GM23248 (cell line): ENCODE measurements around the gene RNF144B. TPM values are rescaled to one million over a fixed set of nuclear protein-coding genes. Genes with fewer than 3 reads are reported as not detected.

Experiments used
- DNase-seq: peaks from one replicate; pipeline ENCODE4 v3.0.0-alpha.2; 2015
- H2AFZ ChIP-seq: fragments of 200-600 bp; sonication (generic); 2 replicates; pipeline ENCODE4 v1.6.1; 2016; ENCODE audit warnings: antibody characterized with exemption
- H3F3A ChIP-seq: fragments of 200-600 bp; sonication (generic); 2 replicates; pipeline ENCODE4 v1.6.1; 2016; ENCODE audit warnings: mild to moderate bottlenecking, antibody characterized with exemption, mixed run types; ENCODE audit not compliant: insufficient read depth
- H3K27ac ChIP-seq: fragments of 200-600 bp; sonication (generic); 2 replicates; pipeline ENCODE4 v1.5.1; 2016; ENCODE audit warnings: mild to moderate bottlenecking
- H3K27me3 ChIP-seq: fragments of 200-600 bp; sonication (generic); replicated peaks from 2 replicates; pipeline ENCODE4 v1.6.1; 2016; ENCODE audit warnings: mild to moderate bottlenecking; ENCODE audit not compliant: insufficient read depth
- H3K36me3 ChIP-seq: fragments of 200-600 bp; sonication (generic); 2 replicates; pipeline ENCODE4 v1.6.1; 2016; ENCODE audit warnings: low read depth, mild to moderate bottlenecking
- H3K4me1 ChIP-seq: fragments of 200-600 bp; sonication (generic); 2 replicates; pipeline ENCODE4 v1.6.1; 2016; ENCODE audit warnings: mild to moderate bottlenecking; ENCODE audit not compliant: insufficient read depth
- H3K4me2 ChIP-seq: fragments of 200-600 bp; sonication (generic); one replicate; pipeline ENCODE4 v1.6.1; 2016; ENCODE audit warnings: mild to moderate bottlenecking; ENCODE audit not compliant: unreplicated experiment
- H3K4me3 ChIP-seq: fragments of 200-600 bp; sonication (generic); 2 replicates; pipeline ENCODE4 v1.5.1; 2016; ENCODE audit warnings: mild to moderate bottlenecking
- H3K79me2 ChIP-seq: fragments of 200-600 bp; sonication (generic); 2 replicates; pipeline ENCODE4 v1.6.1; 2016; ENCODE audit warnings: mild to moderate bottlenecking; ENCODE audit not compliant: insufficient read depth
- H3K9ac ChIP-seq: fragments of 200-600 bp; sonication (generic); 2 replicates; pipeline ENCODE4 v1.6.1; 2016; ENCODE audit warnings: mild to moderate bottlenecking
- H3K9me2 ChIP-seq: fragments of 200-600 bp; sonication (generic); 2 replicates; pipeline ENCODE4 v1.6.1; 2016; ENCODE audit warnings: mixed run types, mild to moderate bottlenecking, moderate library complexity; ENCODE audit not compliant: insufficient read depth
- H3K9me3 ChIP-seq: fragments of 200-600 bp; sonication (generic); one replicate; pipeline ENCODE4 v1.6.1; 2017; ENCODE audit warnings: low read depth
- H4K20me1 ChIP-seq: fragments of 200-600 bp; sonication (generic); 2 replicates; pipeline ENCODE4 v1.6.0; 2016; ENCODE audit not compliant: insufficient read depth
- EZH2 ChIP-seq: fragments of 200-600 bp; sonication (generic); IDR thresholded peaks from 2 replicates; pipeline ENCODE4 v1.6.1; 2018; ENCODE audit warnings: antibody characterized with exemption, mild to moderate bottlenecking; ENCODE audit not compliant: insufficient read depth, poor library complexity, severe bottlenecking
- EZH2phosphoT487 ChIP-seq: fragments of 200-600 bp; sonication (generic); IDR thresholded peaks from 2 replicates; pipeline ENCODE4 v1.6.1; 2018; ENCODE audit warnings: antibody characterized with exemption, moderate library complexity, mild to moderate bottlenecking, low read depth; ENCODE audit not compliant: insufficient read depth
- WGBS, 2 experiments: methylation state at CpG; one replicate each; pipeline ENCODE4 v1.1.6; 2015 to 2017; ENCODE audit warnings: low lambda C conversion rate in 2 of 2, low coverage in 1 of 2; ENCODE audit errors: missing lambda C conversion rate in 2 of 2; 5-methylcytosine and 5-hydroxymethylcytosine counted together
- in situ Hi-C: fragments of 300-500 bp; cut with MboI; formaldehyde crosslinking; loops from 2 replicates; pipeline ENCODE4 v1.15.0; 2020
- polyA plus RNA-seq: library from polyadenylated mRNA; unstranded; fragments of >200 nt; fragmentation: Nextera tagmentation; extraction: Ambion mirVana; gene quantifications from 2 replicates; pipeline ENCODE4 v1.2.1, GENCODE V29; 2016
- total RNA-seq: library from RNA; depleted of rRNA; stranded (reverse); fragments of >200 nt; shearing (Covaris generic); gene quantifications from 2 replicates; pipeline ENCODE4 v1.2.3, GENCODE V29; 2014; rRNA removed

The RNF144B gene
- 3.5 and 3.7 TPM in 2 replicates for total RNA-seq
- 2.6 and 2.7 TPM in 2 replicates for polyA plus RNA-seq

GRCh38 chr6:18387061-18387721 is at the start of gene RNF144B:
Gene RNF144B (plus strand): TSS chr6:18387350. CDS start chr6:18399535, 12,185 bp downstream.
- no peak for TF ChIP-seq EZH2
- TF ChIP-seq EZH2phosphoT487 = no peak
- in situ Hi-C loops = no loop called here
- DNase-seq = peak; percentile 83

GRCh38 chr6:18339599-18339998 is 47.6 kb upstream of the RNF144B start:
- 33 to 48% methylated on average over 1 of the region's 1 CpG for WGBS, 2 experiments
- H3K79me2 ChIP-seq = no peaks in the 10 kb centered on the region
- H3K9me2 ChIP-seq = no peaks in the 10 kb centered on the region
- TF ChIP-seq EZH2 = no peak
- H4K20me1 ChIP-seq = no peaks in the 10 kb centered on the region
- H3K9ac ChIP-seq = no peak overlapping the region
- H3K4me3 ChIP-seq = no peak overlapping the region
- in situ Hi-C loops = loop anchor here (5.0 kb wide), 1 partner anchor 163 kb away; no protein-coding TSS in a partner anchor
- no peak overlapping the region for H3K4me2 ChIP-seq
- no peak for DNase-seq
- no peak overlapping the region for H2AFZ ChIP-seq
- no peaks in the 10 kb centered on the region for H3K36me3 ChIP-seq
- no peaks in the 10 kb centered on the region for H3K9me3 ChIP-seq
- no peaks in the 10 kb centered on the region for H3K27me3 ChIP-seq
- H3K4me1 ChIP-seq = no peaks in the 10 kb centered on the region
- no peak overlapping the region for H3K27ac ChIP-seq
- no peaks in the 10 kb centered on the region for H3F3A ChIP-seq

More at GRCh38 chr6:18387061-18387721, at the start of gene RNF144B:
- no peaks in the 10 kb centered on the region for H3K27me3 ChIP-seq
- no peaks in the 10 kb centered on the region for H3K9me3 ChIP-seq
- H3K27ac ChIP-seq = no peak within 1 kb of the TSS
- peak within 1 kb of the TSS; percentile 98 for H3K4me2 ChIP-seq
- peak within 1 kb of the TSS; percentile 57 for H3K9ac ChIP-seq
- H3F3A ChIP-seq = peaks cover 25% of the 10 kb centered on the region
- H3K9me2 ChIP-seq = no peaks in the 10 kb centered on the region
- H3K4me1 ChIP-seq = peaks cover 31% of the 10 kb centered on the region
- peak within 1 kb of the TSS; percentile 85 for H3K4me3 ChIP-seq
- H3K79me2 ChIP-seq = no peaks in the 10 kb centered on the region
- no peaks in the 10 kb centered on the region for H4K20me1 ChIP-seq
- 2 to 3% methylated on average over 40 of the region's 40 CpGs for WGBS, 2 experiments
- H2AFZ ChIP-seq = peak within 1 kb of the TSS; percentile 86
- H3K36me3 ChIP-seq = no peaks in the 10 kb centered on the region

GRCh38 chr6:18340781-18341551 is 46.2 kb upstream of the RNF144B start:
- in situ Hi-C loops = no loop called here
- H4K20me1 ChIP-seq = no peaks in the 10 kb centered on the region
- H3F3A ChIP-seq = no peaks in the 10 kb centered on the region
- H3K9me3 ChIP-seq = no peaks in the 10 kb centered on the region
- WGBS, 2 experiments = 88 to 89% methylated on average over 7 of the region's 7 CpGs
- no peaks in the 10 kb centered on the region for H3K4me1 ChIP-seq
- no peak overlapping the region for H3K4me3 ChIP-seq
- H3K27me3 ChIP-seq = no peaks in the 10 kb centered on the region
- H3K9me2 ChIP-seq = no peaks in the 10 kb centered on the region
- no peaks in the 10 kb centered on the region for H3K79me2 ChIP-seq
- H3K4me2 ChIP-seq = no peak overlapping the region
- H3K36me3 ChIP-seq = no peaks in the 10 kb centered on the region
- no peak overlapping the region for H3K27ac ChIP-seq
- TF ChIP-seq EZH2phosphoT487 (no peak), EZH2 (no peak)
- no peak for DNase-seq
- H2AFZ ChIP-seq = no peak overlapping the region
- no peak overlapping the region for H3K9ac ChIP-seq

- Histone ChIP-seq H3K9me2 (no peaks in the 10 kb centered on the region), H3K9me3 (no peaks in the 10 kb centered on the region), H2AFZ (no peak overlapping the region), H3K79me2 (no peaks in the 10 kb centered on the region), H3K4me1 (no peaks in the 10 kb centered on the region), H3K36me3 (no peaks in the 10 kb centered on the region), H3K27me3 (no peaks in the 10 kb centered on the region), H4K20me1 (no peaks in the 10 kb centered on the region), H3F3A (no peaks in the 10 kb centered on the region), H3K9ac (no peak overlapping the region), H3K4me3 (no peak overlapping the region), H3K27ac (no peak overlapping the region), H3K4me2 (no peak overlapping the region)
- no peak for DNase-seq
- 70 to 84% methylated on average over 3 of the region's 3 CpGs for WGBS, 2 experiments
- no peak for TF ChIP-seq EZH2phosphoT487
- no peak for TF ChIP-seq EZH2
- in situ Hi-C loops = no loop called here
Measured at GRCh38 chr6:18342223-18342622, 44.9 kb upstream of the RNF144B start.
